Mesangial cell (primary cell): ENCODE results near the gene AOC1. TPM values are rescaled to one million over a fixed set of nuclear protein-coding genes. Genes with fewer than 3 reads are reported as not detected.

Experiments used
- total RNA-seq: library from RNA; depleted of rRNA; stranded (reverse); fragments of >200 nt; gene quantifications from 2 replicates; pipeline ENCODE4 v1.2.3, GENCODE V29; 2015

The AOC1 gene, protein sequence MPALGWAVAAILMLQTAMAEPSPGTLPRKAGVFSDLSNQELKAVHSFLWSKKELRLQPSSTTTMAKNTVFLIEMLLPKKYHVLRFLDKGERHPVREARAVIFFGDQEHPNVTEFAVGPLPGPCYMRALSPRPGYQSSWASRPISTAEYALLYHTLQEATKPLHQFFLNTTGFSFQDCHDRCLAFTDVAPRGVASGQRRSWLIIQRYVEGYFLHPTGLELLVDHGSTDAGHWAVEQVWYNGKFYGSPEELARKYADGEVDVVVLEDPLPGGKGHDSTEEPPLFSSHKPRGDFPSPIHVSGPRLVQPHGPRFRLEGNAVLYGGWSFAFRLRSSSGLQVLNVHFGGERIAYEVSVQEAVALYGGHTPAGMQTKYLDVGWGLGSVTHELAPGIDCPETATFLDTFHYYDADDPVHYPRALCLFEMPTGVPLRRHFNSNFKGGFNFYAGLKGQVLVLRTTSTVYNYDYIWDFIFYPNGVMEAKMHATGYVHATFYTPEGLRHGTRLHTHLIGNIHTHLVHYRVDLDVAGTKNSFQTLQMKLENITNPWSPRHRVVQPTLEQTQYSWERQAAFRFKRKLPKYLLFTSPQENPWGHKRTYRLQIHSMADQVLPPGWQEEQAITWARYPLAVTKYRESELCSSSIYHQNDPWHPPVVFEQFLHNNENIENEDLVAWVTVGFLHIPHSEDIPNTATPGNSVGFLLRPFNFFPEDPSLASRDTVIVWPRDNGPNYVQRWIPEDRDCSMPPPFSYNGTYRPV
- not detected in 2 replicates for total RNA-seq

DNA sequence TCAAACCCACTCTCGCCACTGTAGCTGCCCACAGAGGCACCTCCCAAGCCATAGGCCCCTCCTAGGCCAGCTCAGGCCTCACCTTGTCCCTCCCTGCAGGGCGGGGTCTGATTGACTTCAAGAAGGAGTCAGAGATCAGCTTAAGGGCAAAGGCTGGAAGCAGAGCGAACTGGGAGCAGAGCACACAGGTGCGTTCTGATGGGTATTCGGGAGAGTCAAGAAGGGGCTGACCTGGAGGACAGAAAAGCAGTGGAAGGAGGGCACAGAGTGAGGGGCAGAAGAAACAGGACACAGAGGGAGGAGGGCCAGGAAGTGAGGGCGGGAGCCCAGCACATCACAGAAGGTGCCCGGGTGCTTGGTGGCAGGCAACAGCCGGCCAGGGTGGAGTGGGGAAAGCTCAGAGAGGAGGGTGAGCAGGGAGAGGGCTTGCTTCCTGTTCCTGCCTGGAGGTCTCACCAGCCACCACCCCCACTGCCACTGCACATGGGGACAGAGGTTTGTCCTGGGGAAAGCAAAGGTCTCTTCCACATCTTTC, at the start of gene AOC1:
Gene AOC1 (plus strand): TSS at position 147 of the 535 bp plus-strand sequence. CDS start 3,954 bp downstream, outside the sequence.

Other genes with a start within 250 kb of the AOC1 start
- gene GIMAP6, start 220.1 kb upstream of the AOC1 start, total RNA-seq, result not detected in 2 replicates
- gene GIMAP2, start 166.8 kb upstream of the AOC1 start, total RNA-seq, result not detected in 2 replicates
- not detected in 2 replicates for gene GIMAP1, start 135.9 kb upstream of the AOC1 start, total RNA-seq
- gene GIMAP5, start 115.1 kb upstream of the AOC1 start, total RNA-seq, result not detected in 2 replicates
- not detected in 2 replicates for gene TMEM176B, start 52.2 kb upstream of the AOC1 start, total RNA-seq
- 1.1 TPM in 1 of 2 replicates, not detected in the other for gene TMEM176A, start 51.7 kb upstream of the AOC1 start, total RNA-seq
- 1.4 and 2.3 TPM in 2 replicates for gene KCNH2, start 125.8 kb downstream of the AOC1 start, total RNA-seq
- 2.0 and 4.3 TPM in 2 replicates for gene NOS3, start 138.5 kb downstream of the AOC1 start, total RNA-seq
- gene ATG9B, start 172.0 kb downstream of the AOC1 start, total RNA-seq, result under 0.01 and 0.33 TPM in 2 replicates
- 35.2 and 52.0 TPM in 2 replicates for gene ABCB8, start 175.9 kb downstream of the AOC1 start, total RNA-seq
- 0.38 TPM in 1 of 2 replicates, not detected in the other for gene ASIC3, start 196.0 kb downstream of the AOC1 start, total RNA-seq
- 23.0 and 33.3 TPM in 2 replicates for gene CDK5, start 205.4 kb downstream of the AOC1 start, total RNA-seq
- gene SLC4A2, start 207.1 kb downstream of the AOC1 start, total RNA-seq, result 177 and 233 TPM in 2 replicates
- 77.7 and 91.1 TPM in 2 replicates for gene FASTK, start 228.3 kb downstream of the AOC1 start, total RNA-seq
- 78.5 and 88.0 TPM in 2 replicates for gene TMUB1, start 231.0 kb downstream of the AOC1 start, total RNA-seq
- 59.5 and 69.5 TPM in 2 replicates for gene AGAP3, start 234.0 kb downstream of the AOC1 start, total RNA-seq